Activated CD4-positive, alpha-beta T cell treated with anti-CD3 and anti-CD28 coated beads, Interleukin-2, amount 10 ng/mL, durations not matched to agents 7 days and 5 days (primary cell): ENCODE results near the gene NOXA1. TPM values are rescaled to one million over a fixed set of nuclear protein-coding genes. Genes with fewer than 3 reads are reported as not detected.
"Not testable (repeated sequence)": the region's sequence is repeated elsewhere in the genome, so short reads cannot be mapped to it uniquely, and the experiment has no call there.

Experiments
- CTCF ChIA-PET: fragments of 350-600 bp; sonication (Branson Sonifier 250); formaldehyde crosslinking; loops from one replicate; lab custom pipeline; 2021; ENCODE audit warnings: antibody characterized with exemption; lab: Charles Lee
- POLR2A ChIA-PET: fragments of 350-600 bp; sonication (Branson Sonifier 250); formaldehyde crosslinking; loops from one replicate; lab custom pipeline; 2021; ENCODE audit warnings: antibody characterized with exemption; lab: Charles Lee
- DNase-seq: peaks from one replicate; pipeline ENCODE4 v3.0.0-alpha.2; 2020
- H3K27ac Mint-ChIP-seq: one replicate; pipeline ENCODE4 v1.8.0; 2021; ENCODE audit warnings: mild to moderate bottlenecking, moderate library complexity, mixed read lengths
- H3K27me3 Mint-ChIP-seq: one replicate; pipeline ENCODE4 v1.8.0; 2021; ENCODE audit warnings: mixed read lengths
- H3K36me3 Mint-ChIP-seq: one replicate; pipeline ENCODE4 v1.8.0; 2021; ENCODE audit warnings: low read depth, mixed read lengths
- H3K4me1 Mint-ChIP-seq: one replicate; pipeline ENCODE4 v1.8.0; 2021; ENCODE audit warnings: mixed read lengths
- H3K4me3 Mint-ChIP-seq: one replicate; pipeline ENCODE4 v1.8.0; 2021; ENCODE audit warnings: mild to moderate bottlenecking, moderate library complexity, mixed read lengths
- H3K9me3 Mint-ChIP-seq: one replicate; pipeline ENCODE4 v1.8.0; 2021; ENCODE audit warnings: mixed read lengths
- total RNA-seq, 2 experiments: library from RNA; stranded (reverse); gene quantifications; one replicate each; pipeline ENCODE4 v1.2.3, GENCODE V29; 2021

NOXA1 gene
- total RNA-seq, 2 experiments from 2014 or later, result 0.46 to 1.1 TPM

GRCh38 chr9:137404961-137405567 lies 18.1 kb upstream of the NOXA1 start:
- no peak overlapping the region for H3K4me3 Mint-ChIP-seq
- POLR2A ChIA-PET, result no interaction called here
- peaks cover 5% of the 10 kb centered on the region for H3K36me3 Mint-ChIP-seq
- H3K4me1 Mint-ChIP-seq, result no peaks in the 10 kb centered on the region
- no peak for DNase-seq
- CTCF ChIA-PET, result no interaction called here
- no peaks in the 10 kb centered on the region for H3K9me3 Mint-ChIP-seq
- H3K27me3 Mint-ChIP-seq, result peaks cover 3% of the 10 kb centered on the region
- H3K27ac Mint-ChIP-seq, result peak overlapping the region; percentile 36

- no peaks in the 10 kb centered on the region for H3K9me3 Mint-ChIP-seq
- no peak for DNase-seq
- peaks cover 5% of the 10 kb centered on the region for H3K36me3 Mint-ChIP-seq
- H3K27ac Mint-ChIP-seq, result no peak overlapping the region
- ChIA-PET POLR2A (no interaction called here), CTCF (interaction anchor here (0.6 to 1.0 kb wide), 2 partner anchors 104 to 175 kb away, joined by 3 read pairs; partner anchors contain the start of genes NRARP and SLC34A3)
- peaks cover 3% of the 10 kb centered on the region for H3K27me3 Mint-ChIP-seq
- H3K4me3 Mint-ChIP-seq, result no peak overlapping the region
- peaks cover 2% of the 10 kb centered on the region for H3K4me1 Mint-ChIP-seq
Measured at GRCh38 chr9:137405677-137406081, 17.5 kb upstream of the NOXA1 start.

GRCh38 chr9:137406085-137406760 lies 17.0 kb upstream of the NOXA1 start:
- H3K4me1 Mint-ChIP-seq, result peaks cover 2% of the 10 kb centered on the region
- no peak for DNase-seq
- H3K27ac Mint-ChIP-seq, result no peak overlapping the region
- H3K27me3 Mint-ChIP-seq, result peaks cover 3% of the 10 kb centered on the region
- no peaks in the 10 kb centered on the region for H3K9me3 Mint-ChIP-seq
- peaks cover 5% of the 10 kb centered on the region for H3K36me3 Mint-ChIP-seq
- ChIA-PET POLR2A (no interaction called here), CTCF (interaction anchor here (0.6 to 1.0 kb wide), 2 partner anchors 104 to 176 kb away, joined by 3 read pairs; partner anchors contain the start of genes NRARP and SLC34A3)
- no peak overlapping the region for H3K4me3 Mint-ChIP-seq

- Mint-ChIP-seq H3K9me3 (no peaks in the 10 kb centered on the region), H3K27me3 (peaks cover 3% of the 10 kb centered on the region), H3K27ac (no peak overlapping the region), H3K4me3 (no peak overlapping the region), H3K4me1 (peaks cover 6% of the 10 kb centered on the region), H3K36me3 (peaks cover 5% of the 10 kb centered on the region)
- DNase-seq, result peak; percentile 65
- POLR2A ChIA-PET, result no interaction called here
- CTCF ChIA-PET, result no interaction called here
Measured at GRCh38 chr9:137406876-137407589, 16.2 kb upstream of the NOXA1 start.

GRCh38 chr9:137407590-137408300 lies 15.4 kb upstream of the NOXA1 start:
- Mint-ChIP-seq H3K9me3 (no peaks in the 10 kb centered on the region), H3K27ac (no peak overlapping the region), H3K4me3 (no peak overlapping the region), H3K4me1 (peaks cover 9% of the 10 kb centered on the region), H3K27me3 (peaks cover 3% of the 10 kb centered on the region), H3K36me3 (no peaks in the 10 kb centered on the region)
- no peak for DNase-seq
- ChIA-PET POLR2A (no interaction called here), CTCF (interaction anchor here (0.8 kb wide), 1 partner anchor 16 kb away, joined by 4 read pairs; the partner anchor contains the start of genes EXD3 and NOXA1)

GRCh38 chr9:137408651-137409405 lies 14.4 kb upstream of the NOXA1 start:
- H3K4me3 Mint-ChIP-seq, result no peak overlapping the region
- H3K27me3 Mint-ChIP-seq, result peaks cover 3% of the 10 kb centered on the region
- DNase-seq, result no peak
- H3K27ac Mint-ChIP-seq, result no peak overlapping the region
- ChIA-PET CTCF (interaction anchor here (0.8 to 2.9 kb wide), 2 partner anchors 14 to 15 kb away, joined by 4 to 10 read pairs; partner anchors contain the start of genes EXD3 and NOXA1), POLR2A (no interaction called here)
- H3K4me1 Mint-ChIP-seq, result peaks cover 15% of the 10 kb centered on the region
- H3K36me3 Mint-ChIP-seq, result no peaks in the 10 kb centered on the region
- no peaks in the 10 kb centered on the region for H3K9me3 Mint-ChIP-seq

- no peak overlapping the region for H3K4me3 Mint-ChIP-seq
- CTCF ChIA-PET, result interaction anchor here (1.2 to 2.9 kb wide), 2 partner anchors 13 to 107 kb away, joined by 6 to 10 read pairs; partner anchors contain the start of genes EXD3, NOXA1 and NRARP
- POLR2A ChIA-PET, result no interaction called here
- H3K27ac Mint-ChIP-seq, result no peak overlapping the region
- peaks cover 17% of the 10 kb centered on the region for H3K4me1 Mint-ChIP-seq
- H3K27me3 Mint-ChIP-seq, result peaks cover 3% of the 10 kb centered on the region
- no peaks in the 10 kb centered on the region for H3K9me3 Mint-ChIP-seq
- DNase-seq, result no peak
- no peaks in the 10 kb centered on the region for H3K36me3 Mint-ChIP-seq
Measured at GRCh38 chr9:137409515-137409914, 13.7 kb upstream of the NOXA1 start.

GRCh38 chr9:137410236-137410890 lies 12.8 kb upstream of the NOXA1 start:
- H3K36me3 Mint-ChIP-seq, H3K9me3 Mint-ChIP-seq, DNase-seq, H3K4me3 Mint-ChIP-seq, H3K27ac Mint-ChIP-seq, POLR2A ChIA-PET, H3K27me3 Mint-ChIP-seq: not testable (repeated sequence)
- peaks cover 17% of the 10 kb centered on the region for H3K4me1 Mint-ChIP-seq
- CTCF ChIA-PET, result interaction anchor here (1.2 to 2.9 kb wide), 3 partner anchors 13 to 108 kb away, joined by 6 to 10 read pairs (median 6); partner anchors contain the start of genes EXD3, NOXA1 and NRARP

- POLR2A ChIA-PET, result no interaction called here
- H3K4me3 Mint-ChIP-seq, result no peak overlapping the region
- H3K36me3 Mint-ChIP-seq, result no peaks in the 10 kb centered on the region
- H3K9me3 Mint-ChIP-seq, result no peaks in the 10 kb centered on the region
- H3K27me3 Mint-ChIP-seq, result no peaks in the 10 kb centered on the region
- CTCF ChIA-PET, result interaction anchor here (1.2 to 2.9 kb wide), 3 partner anchors 12 to 109 kb away, joined by 6 to 10 read pairs (median 6); partner anchors contain the start of genes EXD3, NOXA1 and NRARP
- DNase-seq, result no peak
- H3K4me1 Mint-ChIP-seq, result peaks cover 17% of the 10 kb centered on the region
- no peak overlapping the region for H3K27ac Mint-ChIP-seq
Measured at GRCh38 chr9:137410891-137411249, 12.3 kb upstream of the NOXA1 start.

GRCh38 chr9:137411260-137411644 lies 11.9 kb upstream of the NOXA1 start:
- H3K4me3 Mint-ChIP-seq, result no peak overlapping the region
- ChIA-PET POLR2A (no interaction called here), CTCF (interaction anchor here (1.9 to 2.9 kb wide), 2 partner anchors 12 to 33 kb away, joined by 6 to 10 read pairs; partner anchors contain the start of genes EXD3 and NOXA1)
- no peak for DNase-seq
- peaks cover 17% of the 10 kb centered on the region for H3K4me1 Mint-ChIP-seq
- H3K27ac Mint-ChIP-seq, result no peak overlapping the region
- no peaks in the 10 kb centered on the region for H3K9me3 Mint-ChIP-seq
- no peaks in the 10 kb centered on the region for H3K27me3 Mint-ChIP-seq
- no peaks in the 10 kb centered on the region for H3K36me3 Mint-ChIP-seq

GRCh38 chr9:137411645-137412380 lies 11.4 kb upstream of the NOXA1 start:
- ChIA-PET CTCF (interaction anchor here (1.4 to 2.9 kb wide), 3 partner anchors 11 to 33 kb away, joined by 4 to 10 read pairs (median 6); partner anchors contain the start of genes EXD3 and NOXA1), POLR2A (no interaction called here)
- DNase-seq, result peak; percentile 26
- Mint-ChIP-seq H3K4me3 (no peak overlapping the region), H3K27ac (no peak overlapping the region), H3K9me3 (no peaks in the 10 kb centered on the region), H3K36me3 (no peaks in the 10 kb centered on the region), H3K27me3 (no peaks in the 10 kb centered on the region), H3K4me1 (peaks cover 17% of the 10 kb centered on the region)
